Measurements from ENCODE around the gene AGPS.

The AGPS gene

GRCh38 chr2:177592397-177592796 lies 199.8 kb downstream of the AGPS start:
- no peak for DNase-seq (ENCODE audit: low read depth)

GRCh38 chr2:177592945-177593344 lies 200.4 kb downstream of the AGPS start:
- no peak for DNase-seq (ENCODE audit: low read depth)

- DNase-seq (ENCODE audit: low read depth) = no peak
These were observed 200.8 kb downstream of the AGPS start for GRCh38 chr2:177593402-177593801.
